Heart left ventricle (tissue), 13 donors: ENCODE measurements around the gene DCAF5.

ENCODE experiments used
- POLR2A ChIP-seq, 2 donors: fragments of 450-650 bp; IDR thresholded peaks; one replicate each; pipeline ENCODE4 v1.6.1; 2017; ENCODE audit warnings: antibody characterized with exemption in 2 of 2, mild to moderate bottlenecking in 2 of 2, moderate library complexity in 2 of 2
- TF ChIP-seq, protein P1 (sequence below), 12 donors: fragments of 200-600 bp; sonication (generic) in 4 of 12; IDR thresholded peaks; one replicate each; pipeline versions ENCODE4 v1.5.0 to v1.8.0; 2018 to 2022; ENCODE audit warnings: antibody characterized with exemption in 12 of 12, mild to moderate bottlenecking in 5 of 12
- donor health status: ischemic (EF 13 %, LVEDD 7.1; RV severe dilation, severe dysfunction).
- donor health status: DM: no; HTN: yes; CAD: no.
- donor health status: DM: no; HTN: no; CAD: no.
- donor health status: ischemic (EF 25% LVEDD 6.9; RV normal size, moderate dysfunction).
- donor health status: ischemic (EF 25% LVEDD 5.7; RV mildly dilated, moderate dysfunction).
- donor health status: ischemic (EF 35%, LVEDD 5.7; RV mildly dilated, moderate dysfunction).
- donor health status: nonischemic (EF 11% LVEDD 7.7; RV severe dilation, severe dysfunction).
- donor health status: DM: yes; HTN: yes; CAD: no.
- donor health status: PGD.
- donor health status: ischemic (EF 29% LVEDD 5.4; RV normal size, mild dysfunction).
- donor health status: nonischemic (EF 23%, LVEDD 6.1; RV moderate dilation, normal function).

DNA sequence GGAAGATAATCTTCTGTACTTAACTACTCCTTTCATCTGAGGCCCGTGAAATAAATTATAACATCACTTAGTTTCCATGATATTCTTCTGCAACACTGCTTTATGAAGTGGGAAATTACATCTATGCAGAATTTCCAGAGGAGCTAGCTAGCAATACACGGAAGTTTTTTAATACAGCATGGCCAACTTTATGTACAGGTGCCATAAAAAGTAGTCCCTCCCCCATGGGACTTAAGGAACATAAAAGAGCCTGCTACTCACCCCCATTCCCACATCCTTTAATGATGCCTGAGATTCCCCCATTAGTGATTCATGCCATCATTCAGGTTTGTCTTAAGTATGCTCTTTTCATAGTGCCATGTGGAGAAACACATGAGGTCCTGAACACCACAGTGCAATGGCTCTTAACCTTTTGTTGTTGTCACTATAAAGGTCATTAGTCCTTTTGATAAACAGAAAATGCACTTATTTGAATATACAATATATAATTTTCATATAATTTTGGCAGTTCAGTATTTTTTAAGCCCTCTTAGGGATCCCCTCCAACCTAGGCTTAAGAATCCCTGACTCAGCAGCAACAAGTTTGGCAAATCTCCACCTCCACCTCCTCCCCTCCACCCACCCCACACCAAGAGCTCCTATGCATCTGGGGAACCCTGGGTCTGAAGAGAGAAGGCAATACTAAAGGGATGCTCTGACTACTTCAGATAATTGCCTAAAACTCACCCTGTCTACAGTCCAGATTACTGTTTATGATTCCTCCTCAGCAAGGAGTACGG, 37.3 kb downstream of the DCAF5 start:
- TF ChIP-seq, protein P1, sequence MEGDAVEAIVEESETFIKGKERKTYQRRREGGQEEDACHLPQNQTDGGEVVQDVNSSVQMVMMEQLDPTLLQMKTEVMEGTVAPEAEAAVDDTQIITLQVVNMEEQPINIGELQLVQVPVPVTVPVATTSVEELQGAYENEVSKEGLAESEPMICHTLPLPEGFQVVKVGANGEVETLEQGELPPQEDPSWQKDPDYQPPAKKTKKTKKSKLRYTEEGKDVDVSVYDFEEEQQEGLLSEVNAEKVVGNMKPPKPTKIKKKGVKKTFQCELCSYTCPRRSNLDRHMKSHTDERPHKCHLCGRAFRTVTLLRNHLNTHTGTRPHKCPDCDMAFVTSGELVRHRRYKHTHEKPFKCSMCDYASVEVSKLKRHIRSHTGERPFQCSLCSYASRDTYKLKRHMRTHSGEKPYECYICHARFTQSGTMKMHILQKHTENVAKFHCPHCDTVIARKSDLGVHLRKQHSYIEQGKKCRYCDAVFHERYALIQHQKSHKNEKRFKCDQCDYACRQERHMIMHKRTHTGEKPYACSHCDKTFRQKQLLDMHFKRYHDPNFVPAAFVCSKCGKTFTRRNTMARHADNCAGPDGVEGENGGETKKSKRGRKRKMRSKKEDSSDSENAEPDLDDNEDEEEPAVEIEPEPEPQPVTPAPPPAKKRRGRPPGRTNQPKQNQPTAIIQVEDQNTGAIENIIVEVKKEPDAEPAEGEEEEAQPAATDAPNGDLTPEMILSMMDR (IDR thresholded peaks at IDR 0.05): no peak
- no peak for TF ChIP-seq POLR2A (IDR thresholded peaks at IDR 0.05)
